Liver (tissue), 3 donors: ENCODE results near the gene CABLES1.

Source experiments
- GABPA ChIP-seq, 2 donors: IDR thresholded peaks in 1 of 2; conservative IDR thresholded peaks in 1 of 2; 2 replicates each; pipeline ENCODE4 v1.6.1; 2016; ENCODE audit warnings: antibody characterized with exemption in 2 of 2, mild to moderate bottlenecking in 1 of 2, moderate library complexity in 1 of 2
- HNF4A ChIP-seq, 2 donors: conservative IDR thresholded peaks; 2 replicates each; pipeline ENCODE4 v1.6.1; 2016; ENCODE audit warnings: antibody characterized with exemption in 2 of 2, mild to moderate bottlenecking in 2 of 2
- JUND ChIP-seq, 2 donors: IDR thresholded peaks; 2 replicates each; pipeline ENCODE4 v1.6.1; 2016; ENCODE audit warnings: antibody characterized with exemption in 2 of 2
- NR2F2 ChIP-seq: IDR thresholded peaks from 2 replicates; pipeline ENCODE4 v1.6.1; 2016; ENCODE audit warnings: antibody characterized with exemption
- SP1 ChIP-seq: IDR thresholded peaks from 2 replicates; pipeline ENCODE4 v1.6.1; 2018; ENCODE audit warnings: antibody characterized with exemption, mild to moderate bottlenecking
- TAF1 ChIP-seq: conservative IDR thresholded peaks from 2 replicates; pipeline ENCODE4 v1.6.1; 2016; ENCODE audit warnings: antibody characterized with exemption, mild to moderate bottlenecking
- YY1 ChIP-seq: IDR thresholded peaks from 2 replicates; pipeline ENCODE4 v1.6.1; 2016; ENCODE audit warnings: antibody characterized with exemption, mild to moderate bottlenecking
- TF ChIP-seq, protein P1 (sequence below): fragments of 150-350 bp; IDR thresholded peaks from 2 replicates; pipeline ENCODE4 v1.5.1; 2017; ENCODE audit warnings: improper control_type of control experiment, low read depth, low read length; ENCODE audit not compliant: missing input control
- TF ChIP-seq, protein P2 (sequence below): IDR thresholded peaks from 2 replicates; pipeline ENCODE4 v1.6.1; 2016; ENCODE audit warnings: antibody characterized with exemption
- TF ChIP-seq, protein P3 (sequence below): IDR thresholded peaks from 2 replicates; pipeline ENCODE4 v1.6.1; 2016; ENCODE audit warnings: antibody characterized with exemption
- TF ChIP-seq, protein P4 (sequence below): IDR thresholded peaks from 2 replicates; pipeline ENCODE4 v1.6.1; 2016; ENCODE audit warnings: antibody characterized with exemption
- donor health status: healthy.
- donor health status: healthy.

DNA sequence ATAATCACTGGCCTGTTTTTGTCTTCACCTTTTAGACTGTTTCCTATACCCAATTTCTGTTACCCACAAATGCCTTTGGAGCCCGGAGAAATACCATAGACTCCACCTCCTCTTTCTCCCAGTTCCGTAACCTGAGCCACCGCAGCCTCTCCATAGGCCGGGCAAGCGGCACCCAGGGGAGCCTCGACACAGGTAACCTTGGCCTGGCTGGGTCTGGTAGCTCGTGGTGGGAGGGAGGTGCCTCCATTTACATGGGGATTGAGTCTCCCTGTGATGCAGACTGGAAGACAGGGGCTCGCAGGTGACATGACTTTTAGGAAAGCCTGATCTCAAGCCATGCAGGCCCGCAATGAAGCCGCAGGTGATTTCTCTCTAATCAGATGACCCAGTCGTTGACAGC, 100.6 kb downstream of the CABLES1 start:
- TF ChIP-seq HNF4A (conservative IDR thresholded peaks at IDR 0.05) (no peak), GABPA (IDR thresholded peaks at IDR 0.05 in 1 of 2, conservative IDR thresholded peaks at IDR 0.05 in 1 of 2) (no peak), NR2F2 (no peak), TAF1 (no peak), YY1 (no peak), JUND (IDR thresholded peaks at IDR 0.05) (no peak), SP1 (no peak)
- TF ChIP-seq, protein P1, sequence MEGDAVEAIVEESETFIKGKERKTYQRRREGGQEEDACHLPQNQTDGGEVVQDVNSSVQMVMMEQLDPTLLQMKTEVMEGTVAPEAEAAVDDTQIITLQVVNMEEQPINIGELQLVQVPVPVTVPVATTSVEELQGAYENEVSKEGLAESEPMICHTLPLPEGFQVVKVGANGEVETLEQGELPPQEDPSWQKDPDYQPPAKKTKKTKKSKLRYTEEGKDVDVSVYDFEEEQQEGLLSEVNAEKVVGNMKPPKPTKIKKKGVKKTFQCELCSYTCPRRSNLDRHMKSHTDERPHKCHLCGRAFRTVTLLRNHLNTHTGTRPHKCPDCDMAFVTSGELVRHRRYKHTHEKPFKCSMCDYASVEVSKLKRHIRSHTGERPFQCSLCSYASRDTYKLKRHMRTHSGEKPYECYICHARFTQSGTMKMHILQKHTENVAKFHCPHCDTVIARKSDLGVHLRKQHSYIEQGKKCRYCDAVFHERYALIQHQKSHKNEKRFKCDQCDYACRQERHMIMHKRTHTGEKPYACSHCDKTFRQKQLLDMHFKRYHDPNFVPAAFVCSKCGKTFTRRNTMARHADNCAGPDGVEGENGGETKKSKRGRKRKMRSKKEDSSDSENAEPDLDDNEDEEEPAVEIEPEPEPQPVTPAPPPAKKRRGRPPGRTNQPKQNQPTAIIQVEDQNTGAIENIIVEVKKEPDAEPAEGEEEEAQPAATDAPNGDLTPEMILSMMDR: no peak
- TF ChIP-seq, protein P2, sequence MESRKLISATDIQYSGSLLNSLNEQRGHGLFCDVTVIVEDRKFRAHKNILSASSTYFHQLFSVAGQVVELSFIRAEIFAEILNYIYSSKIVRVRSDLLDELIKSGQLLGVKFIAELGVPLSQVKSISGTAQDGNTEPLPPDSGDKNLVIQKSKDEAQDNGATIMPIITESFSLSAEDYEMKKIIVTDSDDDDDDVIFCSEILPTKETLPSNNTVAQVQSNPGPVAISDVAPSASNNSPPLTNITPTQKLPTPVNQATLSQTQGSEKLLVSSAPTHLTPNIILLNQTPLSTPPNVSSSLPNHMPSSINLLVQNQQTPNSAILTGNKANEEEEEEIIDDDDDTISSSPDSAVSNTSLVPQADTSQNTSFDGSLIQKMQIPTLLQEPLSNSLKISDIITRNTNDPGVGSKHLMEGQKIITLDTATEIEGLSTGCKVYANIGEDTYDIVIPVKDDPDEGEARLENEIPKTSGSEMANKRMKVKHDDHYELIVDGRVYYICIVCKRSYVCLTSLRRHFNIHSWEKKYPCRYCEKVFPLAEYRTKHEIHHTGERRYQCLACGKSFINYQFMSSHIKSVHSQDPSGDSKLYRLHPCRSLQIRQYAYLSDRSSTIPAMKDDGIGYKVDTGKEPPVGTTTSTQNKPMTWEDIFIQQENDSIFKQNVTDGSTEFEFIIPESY: no peak
- TF ChIP-seq, protein P3, sequence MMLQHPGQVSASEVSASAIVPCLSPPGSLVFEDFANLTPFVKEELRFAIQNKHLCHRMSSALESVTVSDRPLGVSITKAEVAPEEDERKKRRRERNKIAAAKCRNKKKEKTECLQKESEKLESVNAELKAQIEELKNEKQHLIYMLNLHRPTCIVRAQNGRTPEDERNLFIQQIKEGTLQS: no peak
- TF ChIP-seq, protein P4, sequence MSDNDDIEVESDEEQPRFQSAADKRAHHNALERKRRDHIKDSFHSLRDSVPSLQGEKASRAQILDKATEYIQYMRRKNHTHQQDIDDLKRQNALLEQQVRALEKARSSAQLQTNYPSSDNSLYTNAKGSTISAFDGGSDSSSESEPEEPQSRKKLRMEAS: no peak
